Ecto neural progenitor cell (in vitro differentiated cells): ENCODE measurements around the gene C20orf204.
A peak's percentile ranks its signal among the peaks of the same experiment; 100 is the strongest.

Source experiments
- DNase-seq: peaks from one replicate; pipeline ENCODE4 v3.0.0-alpha.2; 2018; ENCODE audit warnings: low spot score

C20orf204 gene

GRCh38 chr20:64042054-64042781 is 6.2 kb downstream of the C20orf204 start:
- DNase-seq: no peak

GRCh38 chr20:64043768-64044167 is 7.8 kb downstream of the C20orf204 start:
- no peak for DNase-seq

- no peak for DNase-seq
These were observed 8.7 kb downstream of the C20orf204 start for GRCh38 chr20:64044484-64045247.

- no peak for DNase-seq
These were observed 9.5 kb downstream of the C20orf204 start for GRCh38 chr20:64045346-64046011.

GRCh38 chr20:64047046-64047389 is 11.0 kb downstream of the C20orf204 start:
- no peak for DNase-seq

- no peak for DNase-seq
These were observed 12.0 kb downstream of the C20orf204 start for GRCh38 chr20:64047968-64048401.

GRCh38 chr20:64048402-64049044 is 12.5 kb downstream of the C20orf204 start:
- DNase-seq: peak; percentile 62

- peak; percentile 65 for DNase-seq
These were observed 13.3 kb downstream of the C20orf204 start, which contains the start of gene SOX18 for GRCh38 chr20:64049060-64049877. SOX18 (minus strand) TSS chr20:64049639; CDS start chr20:64049516, 123 bp downstream.

GRCh38 chr20:64049878-64050260 is 13.9 kb downstream of the C20orf204 start:
- peak; percentile 54 for DNase-seq

- DNase-seq: peak; percentile 51
These were observed 14.5 kb downstream of the C20orf204 start for GRCh38 chr20:64050261-64051032.

GRCh38 chr20:64051033-64051452 is 15.1 kb downstream of the C20orf204 start:
- DNase-seq: no peak

- DNase-seq: no peak
These were observed 15.8 kb downstream of the C20orf204 start for GRCh38 chr20:64051561-64052325.

- DNase-seq: no peak
These were observed 16.3 kb downstream of the C20orf204 start for GRCh38 chr20:64052326-64052722.

- no peak for DNase-seq
These were observed 17.2 kb downstream of the C20orf204 start for GRCh38 chr20:64052987-64053840.

- DNase-seq: no peak
These were observed 18.1 kb downstream of the C20orf204 start for GRCh38 chr20:64053841-64054661.

- DNase-seq: no peak
These were observed 19.5 kb downstream of the C20orf204 start for GRCh38 chr20:64055396-64055892.

- DNase-seq: no peak
These were observed 20.1 kb downstream of the C20orf204 start for GRCh38 chr20:64055893-64056638.
